Activated B cell treated with CpG ODN at 0.5 μM for 24 hours (primary cell): ENCODE measurements around the gene RBM17. TPM values are rescaled to one million over a fixed set of nuclear protein-coding genes. Genes with fewer than 3 reads are reported as not detected.

Source experiments
- ATAC-seq: fragments of 200-7000 bp; cut with Tn5 transposase; one replicate; pipeline ENCODE4 v1.10.0; 2021; ENCODE audit warnings: low read depth, mild to moderate bottlenecking, moderate library complexity
- CTCF ChIA-PET: fragments of 350-600 bp; sonication (Branson Sonifier 250); formaldehyde crosslinking; loops from one replicate; lab custom pipeline; 2021; ENCODE audit warnings: antibody characterized with exemption; lab: Charles Lee
- POLR2A ChIA-PET: fragments of 350-600 bp; sonication (Branson Sonifier 250); formaldehyde crosslinking; loops from one replicate; lab custom pipeline; 2021; ENCODE audit warnings: antibody characterized with exemption; lab: Charles Lee
- DNase-seq: peaks from one replicate; pipeline ENCODE4 v3.0.0; 2022
- H3K27ac Mint-ChIP-seq: one replicate; pipeline ENCODE4 v1.8.0; 2020; ENCODE audit warnings: mixed read lengths
- H3K27me3 Mint-ChIP-seq: one replicate; pipeline ENCODE4 v1.8.0; 2021; ENCODE audit warnings: mixed read lengths
- H3K36me3 Mint-ChIP-seq: one replicate; pipeline ENCODE4 v1.8.0; 2021; ENCODE audit warnings: low read depth, mixed read lengths
- H3K4me1 Mint-ChIP-seq: one replicate; pipeline ENCODE4 v1.8.0; 2021; ENCODE audit warnings: mixed read lengths
- H3K4me3 Mint-ChIP-seq: one replicate; pipeline ENCODE4 v1.8.0; 2020; ENCODE audit warnings: mild to moderate bottlenecking, mixed read lengths
- H3K9me3 Mint-ChIP-seq: one replicate; pipeline ENCODE4 v1.8.0; 2020; ENCODE audit warnings: mixed read lengths
- intact Hi-C: fragments of 100-400 bp; cut with micrococcal nuclease; formaldehyde crosslinking; loops from one replicate; pipeline ENCODE4 v1.15.1; 2024
- total RNA-seq: library from RNA; stranded (reverse); gene quantifications from 2 replicates; pipeline ENCODE4 v1.2.3, GENCODE V29; 2022
- TF ChIP-seq, protein P1 (sequence below): fragments of 200-600 bp; IDR thresholded peaks from one replicate; pipeline ENCODE4 v1.8.0; 2022; ENCODE audit warnings: antibody characterized with exemption, mild to moderate bottlenecking

Gene RBM17
- total RNA-seq, 1 donor from 2014 or later, result 209 TPM

- ChIA-PET POLR2A (no interaction called here), CTCF (no interaction called here)
- Mint-ChIP-seq H3K27ac (no peak overlapping the region), H3K4me3 (no peak overlapping the region), H3K9me3 (no peaks in the 10 kb centered on the region), H3K36me3 (peaks cover 64% of the 10 kb centered on the region), H3K4me1 (no peaks in the 10 kb centered on the region), H3K27me3 (no peaks in the 10 kb centered on the region)
- no peak for DNase-seq
- intact Hi-C loops, result no loop called here
- ATAC-seq, result no peak
- TF ChIP-seq, protein P1, sequence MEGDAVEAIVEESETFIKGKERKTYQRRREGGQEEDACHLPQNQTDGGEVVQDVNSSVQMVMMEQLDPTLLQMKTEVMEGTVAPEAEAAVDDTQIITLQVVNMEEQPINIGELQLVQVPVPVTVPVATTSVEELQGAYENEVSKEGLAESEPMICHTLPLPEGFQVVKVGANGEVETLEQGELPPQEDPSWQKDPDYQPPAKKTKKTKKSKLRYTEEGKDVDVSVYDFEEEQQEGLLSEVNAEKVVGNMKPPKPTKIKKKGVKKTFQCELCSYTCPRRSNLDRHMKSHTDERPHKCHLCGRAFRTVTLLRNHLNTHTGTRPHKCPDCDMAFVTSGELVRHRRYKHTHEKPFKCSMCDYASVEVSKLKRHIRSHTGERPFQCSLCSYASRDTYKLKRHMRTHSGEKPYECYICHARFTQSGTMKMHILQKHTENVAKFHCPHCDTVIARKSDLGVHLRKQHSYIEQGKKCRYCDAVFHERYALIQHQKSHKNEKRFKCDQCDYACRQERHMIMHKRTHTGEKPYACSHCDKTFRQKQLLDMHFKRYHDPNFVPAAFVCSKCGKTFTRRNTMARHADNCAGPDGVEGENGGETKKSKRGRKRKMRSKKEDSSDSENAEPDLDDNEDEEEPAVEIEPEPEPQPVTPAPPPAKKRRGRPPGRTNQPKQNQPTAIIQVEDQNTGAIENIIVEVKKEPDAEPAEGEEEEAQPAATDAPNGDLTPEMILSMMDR, result no peak
Observed at GRCh38 chr10:6115824-6116350, 27.1 kb downstream of the RBM17 start.

- TF ChIP-seq, protein P1, result no peak
- H3K4me3 Mint-ChIP-seq, result no peak overlapping the region
- POLR2A ChIA-PET, result interaction anchor here (0.7 kb wide), 1 partner anchor 1080 kb away, joined by 3 read pairs; no protein-coding TSS in a partner anchor
- DNase-seq, result no peak
- ATAC-seq, result no peak
- no peaks in the 10 kb centered on the region for H3K27me3 Mint-ChIP-seq
- H3K36me3 Mint-ChIP-seq, result peaks cover 55% of the 10 kb centered on the region
- no peaks in the 10 kb centered on the region for H3K4me1 Mint-ChIP-seq
- intact Hi-C loops, result no loop called here
- no peaks in the 10 kb centered on the region for H3K9me3 Mint-ChIP-seq
- H3K27ac Mint-ChIP-seq, result no peak overlapping the region
- CTCF ChIA-PET, result interaction anchor here (1.4 kb wide), 1 partner anchor 34 kb away, joined by 3 read pairs; no protein-coding TSS in a partner anchor
Observed at GRCh38 chr10:6116806-6117205, 28.0 kb downstream of the RBM17 start.

GRCh38 chr10:6117711-6118110 lies 28.9 kb downstream of the RBM17 start:
- CTCF ChIA-PET, result interaction anchor here (0.9 to 1.4 kb wide), 2 partner anchors 34 to 85 kb away, joined by 3 read pairs; partner anchors contain the start of gene PFKFB3
- Mint-ChIP-seq H3K9me3 (no peaks in the 10 kb centered on the region), H3K36me3 (peaks cover 46% of the 10 kb centered on the region), H3K4me1 (no peaks in the 10 kb centered on the region), H3K4me3 (no peak overlapping the region), H3K27ac (no peak overlapping the region), H3K27me3 (no peaks in the 10 kb centered on the region)
- POLR2A ChIA-PET, result no interaction called here
- intact Hi-C loops, result no loop called here
- ATAC-seq, result no peak
- DNase-seq, result no peak
- TF ChIP-seq, protein P1, result no peak

DNA sequence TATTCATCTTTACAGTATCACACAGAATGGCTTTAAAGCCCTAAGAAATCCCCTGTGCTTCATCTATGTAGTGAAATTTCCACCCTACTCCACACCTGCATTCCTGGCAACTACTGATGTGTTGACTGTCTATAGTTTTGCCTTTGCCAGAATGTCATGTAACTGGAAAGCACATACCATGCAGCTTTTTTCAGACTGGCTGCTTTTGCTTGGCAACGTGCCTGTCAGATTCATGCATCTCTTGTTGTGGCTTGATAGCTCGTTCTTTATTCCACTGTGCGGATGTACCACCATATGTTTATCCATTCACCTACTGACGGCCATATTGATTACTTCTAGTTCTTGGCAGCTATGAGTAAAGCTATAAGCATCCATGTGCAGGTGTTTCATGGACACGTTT lies 30.6 kb downstream of the RBM17 start:
- CTCF ChIA-PET, result interaction anchor here (1.5 kb wide), 1 partner anchor 283 kb away, joined by 4 read pairs; no protein-coding TSS in a partner anchor
- TF ChIP-seq, protein P1, result no peak
- Mint-ChIP-seq H3K9me3 (no peaks in the 10 kb centered on the region), H3K27ac (no peak overlapping the region), H3K27me3 (no peaks in the 10 kb centered on the region), H3K36me3 (peaks cover 29% of the 10 kb centered on the region), H3K4me1 (no peaks in the 10 kb centered on the region), H3K4me3 (no peak overlapping the region)
- intact Hi-C loops, result no loop called here
- POLR2A ChIA-PET, result interaction anchor here (1.1 to 1.2 kb wide), 2 partner anchors 83 to 232 kb away, joined by 3 to 4 read pairs; partner anchors contain the start of gene PFKFB3
- DNase-seq (no peak), ATAC-seq (no peak)

- intact Hi-C loops, result no loop called here
- Mint-ChIP-seq H3K9me3 (no peaks in the 10 kb centered on the region), H3K4me3 (no peak overlapping the region), H3K4me1 (no peaks in the 10 kb centered on the region), H3K36me3 (peaks cover 23% of the 10 kb centered on the region), H3K27me3 (no peaks in the 10 kb centered on the region), H3K27ac (no peak overlapping the region)
- DNase-seq, result no peak
- POLR2A ChIA-PET, result no interaction called here
- no peak for ATAC-seq
- TF ChIP-seq, protein P1, result no peak
- CTCF ChIA-PET, result no interaction called here
Observed at GRCh38 chr10:6119962-6120361, 31.1 kb downstream of the RBM17 start.
